Globus pallidus (tissue), 1 donor: ENCODE measurements around the gene GP1BA.

Experiments
- DNase-seq: peaks from one replicate; pipeline ENCODE4 v3.0.0-alpha.2; 2015; ENCODE audit warnings: low spot score

The GP1BA gene

GRCh38 chr17:4950746-4951204, 18.7 kb downstream of the GP1BA start, which contains the start of gene ENO3:
ENO3 (plus strand) TSS chr17:4951119; CDS start chr17:4951830, 711 bp downstream.
- no peak for DNase-seq

- no peak for DNase-seq
These were observed 19.4 kb downstream of the GP1BA start for GRCh38 chr17:4951486-4951885.

GRCh38 chr17:4953451-4953961, 21.4 kb downstream of the GP1BA start:
- no peak for DNase-seq

GRCh38 chr17:4955091-4955490, 23.0 kb downstream of the GP1BA start:
- no peak for DNase-seq

GRCh38 chr17:4956493-4957061, 24.5 kb downstream of the GP1BA start:
- no peak for DNase-seq

- no peak for DNase-seq
These were observed 26.0 kb downstream of the GP1BA start for GRCh38 chr17:4958102-4958501.

GRCh38 chr17:4959261-4959965, 27.3 kb downstream of the GP1BA start:
- no peak for DNase-seq

- no peak for DNase-seq
These were observed 28.3 kb downstream of the GP1BA start for GRCh38 chr17:4960279-4960922.

GRCh38 chr17:4965311-4965986, 33.4 kb downstream of the GP1BA start:
- DNase-seq: no peak

GRCh38 chr17:4966844-4967538, 34.9 kb downstream of the GP1BA start:
- peak; percentile 100 for DNase-seq

GRCh38 chr17:4967539-4968485, 35.7 kb downstream of the GP1BA start, which contains the start of gene SPAG7:
SPAG7 (minus strand) TSS chr17:4967817; CDS start chr17:4967804, 13 bp downstream.
- DNase-seq: peak; percentile 98

GRCh38 chr17:4968486-4969046, 36.5 kb downstream of the GP1BA start:
- no peak for DNase-seq

GRCh38 chr17:4969047-4969550, 37.0 kb downstream of the GP1BA start:
- DNase-seq: no peak

- DNase-seq: no peak
These were observed 37.6 kb downstream of the GP1BA start for GRCh38 chr17:4969551-4970173.

GRCh38 chr17:4970273-4970672, 38.2 kb downstream of the GP1BA start:
- DNase-seq: no peak

GRCh38 chr17:4971826-4972225, 39.7 kb downstream of the GP1BA start:
- DNase-seq: no peak

- no peak for DNase-seq
These were observed 40.2 kb downstream of the GP1BA start for GRCh38 chr17:4972322-4972721.

- DNase-seq: no peak
These were observed 40.7 kb downstream of the GP1BA start for GRCh38 chr17:4972752-4973151.
